PC-3 (cell line): ENCODE measurements around the gene PTPRN2. TPM values are rescaled to one million over a fixed set of nuclear protein-coding genes. Genes with fewer than 3 reads are reported as not detected.
"Not testable (repeated sequence)": the region's sequence is repeated elsewhere in the genome, so short reads cannot be mapped to it uniquely, and the experiment has no call there.

ENCODE experiments used
- ATAC-seq: fragments of 200-7000 bp; cut with Tn5 transposase; 2 replicates; pipeline ENCODE4 v1.9.1; 2020; ENCODE audit warnings: mild to moderate bottlenecking, moderate library complexity
- BruUV-seq: library from RNA; stranded (reverse); fragments of 400-500 nt; replicated peaks from 2 replicates; lab custom pipeline; 2021; lab: Mats Ljungman, UMichigan
- CTCF ChIA-PET: fragments of 300-600 bp; sonication (Branson Sonifier 250); formaldehyde crosslinking; loops from one replicate; lab custom pipeline; 2022; ENCODE audit warnings: antibody characterized with exemption; lab: Charles Lee
- POLR2A ChIA-PET: fragments of 300-600 bp; sonication (Branson Sonifier 250); formaldehyde crosslinking; loops from one replicate; lab custom pipeline; 2022; ENCODE audit warnings: antibody characterized with exemption; ENCODE audit not compliant: unreplicated experiment; lab: Charles Lee
- DNase-seq: peaks from one replicate; pipeline ENCODE4 v3.0.0-alpha.2; 2015
- H2AFZ ChIP-seq: fragments of 300-600 bp; sonication (generic); 2 replicates; pipeline ENCODE4 v1.6.0; 2016; ENCODE audit warnings: antibody characterized with exemption, low read length
- H3F3A ChIP-seq: fragments of 300-600 bp; sonication (generic); one replicate; pipeline ENCODE4 v1.6.0; 2017; ENCODE audit warnings: antibody characterized with exemption, low read length, control low read depth, mild to moderate bottlenecking; ENCODE audit not compliant: unreplicated experiment
- H3K27ac ChIP-seq: fragments of 300-600 bp; sonication (generic); 2 replicates; pipeline ENCODE4 v1.5.1; 2016; ENCODE audit warnings: mild to moderate bottlenecking, low read length
- H3K27me3 ChIP-seq: fragments of 300-600 bp; sonication (generic); 2 replicates; pipeline ENCODE4 v1.6.1; 2016; ENCODE audit warnings: low read length, mixed read lengths
- H3K36me3 ChIP-seq: fragments of 300-600 bp; sonication (generic); 2 replicates; pipeline ENCODE4 v1.6.1; 2016; ENCODE audit warnings: low read depth, mixed run types, low read length, mixed read lengths
- H3K4me1 ChIP-seq: fragments of 300-600 bp; sonication (generic); 2 replicates; pipeline ENCODE4 v1.5.1; 2016; ENCODE audit warnings: low read length; ENCODE audit not compliant: insufficient read depth
- H3K4me2 ChIP-seq: fragments of 300-600 bp; sonication (generic); 2 replicates; pipeline ENCODE4 v1.6.0; 2016; ENCODE audit warnings: low read length
- H3K4me3 ChIP-seq: fragments of 300-600 bp; sonication (generic); 2 replicates; pipeline ENCODE4 v1.5.1; 2016; ENCODE audit warnings: mild to moderate bottlenecking, low read length, mixed read lengths
- H3K79me2 ChIP-seq: fragments of 300-600 bp; sonication (generic); 2 replicates; pipeline ENCODE4 v1.6.1; 2017; ENCODE audit warnings: low read length, mixed read lengths
- H3K9ac ChIP-seq: fragments of 300-600 bp; sonication (generic); 2 replicates; pipeline ENCODE4 v1.6.0; 2016; ENCODE audit warnings: mild to moderate bottlenecking, low read length
- H3K9me2 ChIP-seq: fragments of 300-600 bp; sonication (generic); replicated peaks from 2 replicates; pipeline ENCODE4 v1.6.1; 2016; ENCODE audit warnings: mixed run types, low read length, mixed read lengths
- H3K9me3 ChIP-seq: fragments of 300-600 bp; sonication (generic); 2 replicates; pipeline ENCODE4 v1.6.1; 2016; ENCODE audit warnings: low read length, mixed read lengths
- H4K20me1 ChIP-seq: fragments of 300-600 bp; sonication (generic); 2 replicates; pipeline ENCODE4 v1.6.1; 2016; ENCODE audit warnings: low read length, mixed read lengths
- EZH2 ChIP-seq: fragments of 300-600 bp; sonication (generic); IDR thresholded peaks from one replicate; pipeline ENCODE4 v1.6.1; 2017; ENCODE audit warnings: antibody characterized with exemption, mild to moderate bottlenecking, low read length; ENCODE audit not compliant: unreplicated experiment
- EZH2phosphoT487 ChIP-seq: fragments of 300-600 bp; sonication (generic); IDR thresholded peaks from 2 replicates; pipeline ENCODE4 v1.6.1; 2018; ENCODE audit warnings: mild to moderate bottlenecking, antibody characterized with exemption, low read length, borderline replicate concordance
- intact Hi-C: fragments of 100-400 bp; cut with micrococcal nuclease; formaldehyde crosslinking; loops from 2 replicates; pipeline ENCODE4 v1.9.0; 2023
- total RNA-seq: library from RNA; depleted of rRNA; stranded (reverse); fragments of >200 nt; gene quantifications from 2 replicates; pipeline ENCODE4 v1.2.3, GENCODE V29; 2014
- TF ChIP-seq, protein P1 (sequence below): fragments of 300-600 bp; sonication (generic); conservative IDR thresholded peaks from 2 replicates; pipeline ENCODE4 v1.5.1; 2017; ENCODE audit warnings: antibody characterized with exemption, low read depth, mild to moderate bottlenecking, low read length

Gene PTPRN2
- total RNA-seq, 1 experiment from 2014 or later, result 3.2 TPM

DNA sequence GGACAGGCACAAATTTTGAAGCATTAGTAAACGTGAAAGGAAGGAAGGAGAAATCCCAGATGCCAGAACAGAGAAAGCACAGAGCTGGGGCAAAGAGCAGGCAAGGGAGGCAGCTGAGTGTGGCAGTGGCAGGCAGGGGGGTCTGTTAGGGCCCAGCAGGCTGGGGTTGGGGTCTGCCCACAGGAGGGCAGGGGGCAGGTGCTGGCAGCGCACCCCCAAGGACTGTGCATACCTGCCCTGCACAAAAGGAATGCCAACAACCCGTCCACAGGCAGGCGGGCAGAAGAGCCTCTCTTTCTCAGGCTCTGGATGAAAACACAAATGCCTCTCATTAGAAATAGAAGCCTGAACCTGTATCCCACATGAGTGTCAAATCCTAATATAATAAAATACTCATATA lies 552.3 kb downstream of the PTPRN2 start:
- Histone ChIP-seq H3K79me2 (no peaks in the 10 kb centered on the region), H3K36me3 (no peaks in the 10 kb centered on the region), H3K4me2 (no peak overlapping the region), H3K9me2 (no peaks in the 10 kb centered on the region), H3K9ac (no peak overlapping the region), H2AFZ (no peak overlapping the region), H3K9me3 (peaks cover 13% of the 10 kb centered on the region; the same call in 1 of the 2 replicates), H3K4me3 (no peak overlapping the region), H3F3A (no peaks in the 10 kb centered on the region), H4K20me1 (no peaks in the 10 kb centered on the region), H3K27ac (no peak overlapping the region), H3K27me3 (no peaks in the 10 kb centered on the region; the same call in 1 of the 2 replicates), H3K4me1 (no peaks in the 10 kb centered on the region)
- CTCF ChIA-PET, result no interaction called here
- intact Hi-C loops, result no loop called here
- ATAC-seq (no peak), DNase-seq (no peak)
- TF ChIP-seq EZH2phosphoT487 (no peak), EZH2 (no peak)
- TF ChIP-seq, protein P1, sequence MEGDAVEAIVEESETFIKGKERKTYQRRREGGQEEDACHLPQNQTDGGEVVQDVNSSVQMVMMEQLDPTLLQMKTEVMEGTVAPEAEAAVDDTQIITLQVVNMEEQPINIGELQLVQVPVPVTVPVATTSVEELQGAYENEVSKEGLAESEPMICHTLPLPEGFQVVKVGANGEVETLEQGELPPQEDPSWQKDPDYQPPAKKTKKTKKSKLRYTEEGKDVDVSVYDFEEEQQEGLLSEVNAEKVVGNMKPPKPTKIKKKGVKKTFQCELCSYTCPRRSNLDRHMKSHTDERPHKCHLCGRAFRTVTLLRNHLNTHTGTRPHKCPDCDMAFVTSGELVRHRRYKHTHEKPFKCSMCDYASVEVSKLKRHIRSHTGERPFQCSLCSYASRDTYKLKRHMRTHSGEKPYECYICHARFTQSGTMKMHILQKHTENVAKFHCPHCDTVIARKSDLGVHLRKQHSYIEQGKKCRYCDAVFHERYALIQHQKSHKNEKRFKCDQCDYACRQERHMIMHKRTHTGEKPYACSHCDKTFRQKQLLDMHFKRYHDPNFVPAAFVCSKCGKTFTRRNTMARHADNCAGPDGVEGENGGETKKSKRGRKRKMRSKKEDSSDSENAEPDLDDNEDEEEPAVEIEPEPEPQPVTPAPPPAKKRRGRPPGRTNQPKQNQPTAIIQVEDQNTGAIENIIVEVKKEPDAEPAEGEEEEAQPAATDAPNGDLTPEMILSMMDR, result no peak
- POLR2A ChIA-PET, result no interaction called here
- no TSS peak for BruUV-seq

DNA sequence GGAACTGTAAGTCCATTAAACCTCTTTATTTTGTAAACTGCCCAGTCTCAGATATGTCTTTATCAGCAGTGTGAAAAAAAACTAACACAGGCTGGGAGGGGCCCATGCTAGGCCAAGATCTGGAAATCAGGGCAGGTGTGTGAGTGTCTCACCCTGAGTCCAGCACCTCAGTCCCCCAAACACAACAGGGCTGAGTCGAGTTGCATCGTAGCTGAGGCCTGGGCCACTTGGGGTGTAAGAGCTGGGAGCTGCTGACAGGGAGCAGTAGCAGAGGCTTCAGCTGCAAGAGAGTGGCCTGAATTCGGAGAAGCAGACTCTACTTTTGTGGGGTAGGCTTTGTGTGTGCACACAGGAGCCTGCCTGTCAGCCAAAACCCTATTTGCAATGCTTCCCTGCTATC lies 553.1 kb downstream of the PTPRN2 start:
- no peaks in the 10 kb centered on the region for H3K36me3 ChIP-seq
- no peaks in the 10 kb centered on the region; the same call in 1 of the 2 replicates for H3K27me3 ChIP-seq
- no peak overlapping the region for H3K9ac ChIP-seq
- no peaks in the 10 kb centered on the region for H3K79me2 ChIP-seq
- H3K9me2 ChIP-seq, result no peaks in the 10 kb centered on the region
- no peak overlapping the region for H3K4me3 ChIP-seq
- no peak overlapping the region for H3K27ac ChIP-seq
- POLR2A ChIA-PET, result no interaction called here
- CTCF ChIA-PET, result no interaction called here
- no peaks in the 10 kb centered on the region for H3F3A ChIP-seq
- H3K4me1 ChIP-seq, result no peaks in the 10 kb centered on the region
- no peak for DNase-seq
- no peak overlapping the region for H2AFZ ChIP-seq
- H3K9me3 ChIP-seq, result peaks cover 9% of the 10 kb centered on the region; the same call in 1 of the 2 replicates
- ATAC-seq, result no peak
- intact Hi-C loops, result no loop called here
- no peaks in the 10 kb centered on the region for H4K20me1 ChIP-seq
- TF ChIP-seq EZH2 (no peak), EZH2phosphoT487 (no peak)
- TF ChIP-seq, protein P1, result no peak
- H3K4me2 ChIP-seq, result no peak overlapping the region
- no TSS peak for BruUV-seq

DNA sequence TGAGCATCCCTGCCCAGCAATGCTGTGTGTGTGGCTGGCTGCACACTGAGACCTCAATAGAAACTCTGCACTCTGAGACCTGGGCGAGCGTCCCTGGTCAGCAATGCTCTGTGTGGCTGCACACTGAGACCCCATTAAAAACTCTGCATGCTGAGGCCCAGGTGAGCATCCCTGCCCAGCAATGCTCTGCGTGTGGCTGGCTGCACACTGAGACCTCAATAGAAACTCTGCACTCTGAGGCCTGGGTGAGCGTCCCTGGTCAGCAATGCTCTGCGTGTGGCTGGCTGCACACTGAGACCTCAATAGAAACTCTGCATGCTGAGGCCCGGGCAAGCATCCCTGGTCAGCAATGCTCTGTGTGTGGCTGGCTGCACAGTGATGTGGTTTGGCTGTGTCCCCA lies 553.7 kb downstream of the PTPRN2 start:
- DNase-seq, H4K20me1 ChIP-seq, H3K9me3 ChIP-seq, H3K4me1 ChIP-seq, CTCF ChIA-PET, H3K27me3 ChIP-seq, H3K79me2 ChIP-seq, intact Hi-C loops, POLR2A ChIA-PET, H3K4me3 ChIP-seq, H3K27ac ChIP-seq, H3K36me3 ChIP-seq, H3K4me2 ChIP-seq, BruUV-seq, H3K9ac ChIP-seq, ATAC-seq, H3F3A ChIP-seq, H2AFZ ChIP-seq, H3K9me2 ChIP-seq: not testable (repeated sequence)
